ENCODE data around the gene HIGD2B. TPM values are rescaled to one million over a fixed set of nuclear protein-coding genes. Genes with fewer than 3 reads are reported as not detected.

HIGD2B gene
- total and polyA plus RNA-seq, 9 of the 15 experiments (the other 6 are each of a cell fraction or from before 2014, with no cell fraction given) = 0.04 to 0.18 (median 0.14) TPM; not detected in 6

- H3K4me2 ChIP-seq (ENCODE audit: insufficient read depth, low read length) = no peak overlapping the region
- H3K36me3 ChIP-seq (ENCODE audit: control insufficient read depth, insufficient read depth, low read length) = no peaks in the 10 kb centered on the region
- no peak for DNase-seq (ENCODE audit: extremely low read depth in 1 of 4, low spot score in 3 of 4)
- no peak overlapping the region for H3K9ac ChIP-seq (ENCODE audit: insufficient read depth in 1 of 2, low read depth in 2 of 2, low read length in 2 of 2)
- H3K27ac ChIP-seq (ENCODE audit: extremely low read depth, low read depth, low read length) = no peak overlapping the region
- in situ Hi-C loops (cut with MboI) = no loop called here
- H3K4me1 ChIP-seq (replicated peaks in 1 of 2; ENCODE audit: control insufficient read depth in 2 of 2, insufficient read depth in 2 of 2, low read length in 2 of 2) = no peaks in the 10 kb centered on the region
- CTCF ChIA-PET (ENCODE audit: low intra/inter-chr PET ratio) = no interaction called here
- 2% methylated on average over 4 of the region's 4 CpGs for WGBS (ENCODE audit: insufficient coverage, low coverage, missing lambda C conversion rate)
- no peak for FAIRE-seq
- H3K79me2 ChIP-seq (ENCODE audit: control insufficient read depth, insufficient read depth, low read length) = no peaks in the 10 kb centered on the region
- no peaks in the 10 kb centered on the region for H3K9me1 ChIP-seq (ENCODE audit: control insufficient read depth, insufficient read depth, low read length)
- intact Hi-C loops (cut with micrococcal nuclease) = loop anchor here (10.0 kb wide), 1 partner anchor 72 kb away; no protein-coding TSS in a partner anchor
- BruUV-seq (replicated peaks) = no TSS peak
- H2AFZ ChIP-seq (ENCODE audit: low read depth, low read length) = no peak overlapping the region
- no peak overlapping the region for H3K4me3 ChIP-seq
- H3K9me3 ChIP-seq (replicated peaks; ENCODE audit: control insufficient read depth, insufficient read depth, low read depth, low read length) = no peaks in the 10 kb centered on the region
- no peak for ATAC-seq
- no peaks in the 10 kb centered on the region for H4K20me1 ChIP-seq (replicated peaks; ENCODE audit: control insufficient read depth, insufficient read depth, low read length)
- POLR2A ChIA-PET = no interaction called here
- H3K27me3 ChIP-seq (ENCODE audit: control insufficient read depth in 2 of 2, insufficient read depth in 2 of 2, low read length in 2 of 2) = peaks cover 22 to 30% of the 10 kb centered on the region in 2 experiments; a peak in 4 of 5 replicates
- TF ChIP-seq ZNF174 (CRISPR knock-in tag; IDR thresholded peaks at IDR 0.05) (no peak), CEBPG (CRISPR knock-in tag; IDR thresholded peaks at IDR 0.05) (no peak), CEBPG (tag; conservative IDR thresholded peaks at IDR 0.05 in 1 of 2, IDR thresholded peaks at IDR 0.05 in 1 of 2) (peak in 1 of 2 experiments; percentile 45; a peak in 3 of 4 replicates), BDP1 (IDR thresholded peaks at IDR 0.05; ENCODE audit: insufficient read depth, insufficient read length) (no peak), CEBPB (tag; IDR thresholded peaks at IDR 0.05) (peak; percentile 74)
Observed at GRCh38 chr15:72676838-72677237, 9.1 kb downstream of the HIGD2B start.

DNA sequence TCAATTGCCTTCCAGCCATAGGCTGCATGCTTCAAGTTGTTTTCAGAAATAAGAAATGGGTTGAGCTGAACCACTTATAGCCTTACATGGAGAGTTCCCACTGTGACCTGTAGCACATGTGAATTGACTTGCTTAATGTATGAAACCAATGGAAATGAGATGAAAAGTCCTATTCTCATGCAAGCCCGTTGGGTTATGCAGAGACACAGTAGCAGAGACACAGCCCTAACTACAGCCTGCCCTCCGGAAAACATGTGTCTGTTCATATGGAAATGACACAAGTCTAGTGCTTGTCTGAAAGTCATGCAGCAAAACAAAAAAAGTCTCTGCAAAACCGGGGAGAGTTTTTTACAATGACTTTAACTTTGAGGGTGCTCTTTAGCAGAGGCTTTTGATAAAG, 14.5 kb downstream of the HIGD2B start:
- H3K27ac ChIP-seq (ENCODE audit: extremely low read depth, low read depth, low read length) = no peak overlapping the region

More for the DNA sequence above, 14.5 kb downstream of the HIGD2B start:
- WGBS (ENCODE audit: insufficient coverage, low coverage, missing lambda C conversion rate) = 3% methylated on average over 3 of the region's 3 CpGs
- no peak overlapping the region for H3K4me2 ChIP-seq (ENCODE audit: insufficient read depth, low read length)
- no peaks in the 10 kb centered on the region for H3K9me3 ChIP-seq (replicated peaks; ENCODE audit: control insufficient read depth, insufficient read depth, low read depth, low read length)
- H3K9ac ChIP-seq (ENCODE audit: insufficient read depth in 1 of 2, low read depth in 2 of 2, low read length in 2 of 2) = no peak overlapping the region
- TF ChIP-seq ZNF551 (CRISPR knock-in tag; IDR thresholded peaks at IDR 0.05) (no peak), CREB1 (IDR thresholded peaks at IDR 0.05) (no peak), CREB1 (CRISPR knock-in tag; IDR thresholded peaks at IDR 0.05) (no peak), SMARCE1 (IDR thresholded peaks at IDR 0.05) (no peak), ZFX (CRISPR knock-in tag; IDR thresholded peaks at IDR 0.05) (no peak), TFE3 (CRISPR knock-in tag; IDR thresholded peaks at IDR 0.05) (no peak), POLR2G (IDR thresholded peaks at IDR 0.05; ENCODE audit: low read depth, low read length) (no peak), SNAPC5 (CRISPR knock-in tag; IDR thresholded peaks at IDR 0.05) (no peak)
- H3K36me3 ChIP-seq (ENCODE audit: control insufficient read depth, insufficient read depth, low read length) = no peaks in the 10 kb centered on the region
- H3K4me3 ChIP-seq = no peak overlapping the region
- no peaks in the 10 kb centered on the region for H3K79me2 ChIP-seq (ENCODE audit: control insufficient read depth, insufficient read depth, low read length)
- ChIA-PET CTCF (ENCODE audit: low intra/inter-chr PET ratio) (interaction anchor here (0.6 kb wide), 1 partner anchor 377 kb away, joined by 3 read pairs; no protein-coding TSS in a partner anchor), POLR2A (no interaction called here)
- H4K20me1 ChIP-seq (replicated peaks; ENCODE audit: control insufficient read depth, insufficient read depth, low read length) = no peaks in the 10 kb centered on the region
- H3K4me1 ChIP-seq (replicated peaks in 1 of 2; ENCODE audit: control insufficient read depth in 2 of 2, insufficient read depth in 2 of 2, low read length in 2 of 2) = peaks cover 0 to 3% of the 10 kb centered on the region in 2 experiments; a peak in 2 of 5 replicates
- H3K27me3 ChIP-seq (ENCODE audit: control insufficient read depth in 2 of 2, insufficient read depth in 2 of 2, low read length in 2 of 2) = peaks cover 14 to 16% of the 10 kb centered on the region in 2 experiments; a peak in 3 of 5 replicates
- ATAC-seq = no peak; the same call in 2 of the 3 replicates
- FAIRE-seq = no peak
- BruUV-seq (replicated peaks) = no TSS peak
- DNase-seq (ENCODE audit: extremely low read depth in 1 of 4, low spot score in 3 of 4) = no peak
- no peaks in the 10 kb centered on the region for H3K9me1 ChIP-seq (ENCODE audit: control insufficient read depth, insufficient read depth, low read length)
- H2AFZ ChIP-seq (ENCODE audit: low read depth, low read length) = no peak overlapping the region
- intact Hi-C loops (cut with micrococcal nuclease) = loop anchor here (10.0 kb wide), 1 partner anchor 67 kb away; no protein-coding TSS in a partner anchor
- in situ Hi-C loops (cut with MboI) = loop anchor here (5.0 to 25.0 kb wide), 2 partner anchors 54 to 1391 kb away; no protein-coding TSS in a partner anchor

Measured in K562 (cell line).